ENCODE results near the gene TPP1. TPM values are rescaled to one million over a fixed set of nuclear protein-coding genes. Genes with fewer than 3 reads are reported as not detected.

Gene TPP1
- total and polyA plus RNA-seq, 8 donors: 60.3 to 264 (median 70.0) TPM

DNA sequence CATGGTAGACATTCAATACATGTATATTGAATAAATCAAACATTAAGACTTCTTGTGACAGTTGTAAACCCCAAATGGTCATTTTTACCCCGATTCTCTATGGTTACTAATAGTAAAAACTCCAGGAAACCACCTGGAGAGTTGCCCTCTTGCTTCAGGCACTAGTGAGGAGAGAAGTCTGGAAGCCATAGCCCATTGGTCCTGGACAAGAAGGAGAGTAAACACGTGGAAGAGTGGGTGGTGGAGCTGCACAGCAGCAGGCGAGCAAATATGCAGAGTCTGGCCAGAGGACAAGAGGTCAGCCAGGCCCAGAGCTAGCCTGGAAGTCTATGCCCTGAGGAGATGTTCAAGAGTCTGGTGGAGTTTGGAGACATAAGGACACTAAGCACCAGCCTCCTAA lies 18.6 kb upstream of the TPP1 start:
- TF ChIP-seq, protein P1, sequence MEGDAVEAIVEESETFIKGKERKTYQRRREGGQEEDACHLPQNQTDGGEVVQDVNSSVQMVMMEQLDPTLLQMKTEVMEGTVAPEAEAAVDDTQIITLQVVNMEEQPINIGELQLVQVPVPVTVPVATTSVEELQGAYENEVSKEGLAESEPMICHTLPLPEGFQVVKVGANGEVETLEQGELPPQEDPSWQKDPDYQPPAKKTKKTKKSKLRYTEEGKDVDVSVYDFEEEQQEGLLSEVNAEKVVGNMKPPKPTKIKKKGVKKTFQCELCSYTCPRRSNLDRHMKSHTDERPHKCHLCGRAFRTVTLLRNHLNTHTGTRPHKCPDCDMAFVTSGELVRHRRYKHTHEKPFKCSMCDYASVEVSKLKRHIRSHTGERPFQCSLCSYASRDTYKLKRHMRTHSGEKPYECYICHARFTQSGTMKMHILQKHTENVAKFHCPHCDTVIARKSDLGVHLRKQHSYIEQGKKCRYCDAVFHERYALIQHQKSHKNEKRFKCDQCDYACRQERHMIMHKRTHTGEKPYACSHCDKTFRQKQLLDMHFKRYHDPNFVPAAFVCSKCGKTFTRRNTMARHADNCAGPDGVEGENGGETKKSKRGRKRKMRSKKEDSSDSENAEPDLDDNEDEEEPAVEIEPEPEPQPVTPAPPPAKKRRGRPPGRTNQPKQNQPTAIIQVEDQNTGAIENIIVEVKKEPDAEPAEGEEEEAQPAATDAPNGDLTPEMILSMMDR (IDR thresholded peaks at IDR 0.05): no peak

DNA sequence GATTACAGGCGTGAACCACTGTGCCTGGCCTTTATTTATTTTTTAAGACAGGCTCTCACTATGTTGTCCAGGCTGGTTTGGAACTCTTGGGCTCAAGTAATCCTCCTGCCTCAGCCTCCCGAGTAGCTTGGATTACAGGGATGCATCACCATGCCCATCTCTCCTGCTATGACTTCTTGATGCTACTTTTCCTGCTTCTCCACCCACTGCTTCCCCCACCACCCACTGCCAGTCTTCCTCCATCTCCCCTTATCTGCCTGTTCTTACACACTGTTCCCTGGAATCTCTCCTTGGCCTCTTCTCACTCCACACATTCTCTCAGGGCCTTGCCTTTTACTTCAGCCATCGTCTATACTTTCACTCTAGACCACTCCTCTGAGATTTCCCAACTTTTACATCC lies 17.3 kb upstream of the TPP1 start:
- DNase-seq (no peak), ATAC-seq (no peak)
- intact Hi-C loops (cut with DNase I): no loop called here
- TF ChIP-seq, protein P1 (IDR thresholded peaks at IDR 0.05): no peak
- H3K4me3 ChIP-seq: no peak overlapping the region
- peak overlapping the region in 1 of 2 donors; percentile 85 for H3K27ac ChIP-seq
- H3K9me3 ChIP-seq: no peaks in the 10 kb centered on the region
- H3K36me3 ChIP-seq: peaks cover 0 to 12% of the 10 kb centered on the region in 2 donors
- H3K27me3 ChIP-seq: no peaks in the 10 kb centered on the region
- H3K4me1 ChIP-seq: peaks cover 19 to 57% of the 10 kb centered on the region in 2 donors

More for the DNA sequence above, 18.6 kb upstream of the TPP1 start:
- Histone ChIP-seq H3K27me3 (no peaks in the 10 kb centered on the region), H3K9me3 (no peaks in the 10 kb centered on the region), H3K4me3 (no peak overlapping the region), H3K36me3 (peaks cover 0 to 5% of the 10 kb centered on the region in 2 donors), H3K27ac (peak overlapping the region; percentile 19 to 33), H3K4me1 (peaks cover 19 to 57% of the 10 kb centered on the region in 2 donors)
- intact Hi-C loops (cut with DNase I): no loop called here
- ATAC-seq (peak; percentile 93), DNase-seq (peak in 1 of 4 donors; percentile 74)

- peaks cover 19 to 57% of the 10 kb centered on the region in 2 donors for H3K4me1 ChIP-seq
- ATAC-seq (peak; percentile 36), DNase-seq (peak in 1 of 4 donors; percentile 61)
- TF ChIP-seq, protein P1 (IDR thresholded peaks at IDR 0.05): no peak
- H3K27me3 ChIP-seq: no peaks in the 10 kb centered on the region
- intact Hi-C loops (cut with DNase I): no loop called here
- peaks cover 0 to 21% of the 10 kb centered on the region in 2 donors for H3K36me3 ChIP-seq
- H3K4me3 ChIP-seq: no peak overlapping the region
- peak overlapping the region; percentile 51 to 85 for H3K27ac ChIP-seq
- H3K9me3 ChIP-seq: no peaks in the 10 kb centered on the region
Observed at GRCh38 chr11:6635082-6635932, 16.1 kb upstream of the TPP1 start.

GRCh38 chr11:6634534-6634933 lies 15.3 kb upstream of the TPP1 start:
- H3K4me3 ChIP-seq: no peak overlapping the region
- DNase-seq (no peak), ATAC-seq (no peak)
- H3K9me3 ChIP-seq: no peaks in the 10 kb centered on the region
- H3K36me3 ChIP-seq: peaks cover 0 to 22% of the 10 kb centered on the region in 2 donors
- H3K27ac ChIP-seq: peak overlapping the region; percentile 51 to 85
- intact Hi-C loops (cut with DNase I): no loop called here
- H3K27me3 ChIP-seq: no peaks in the 10 kb centered on the region
- TF ChIP-seq, protein P1 (IDR thresholded peaks at IDR 0.05): no peak
- peaks cover 19 to 57% of the 10 kb centered on the region in 2 donors for H3K4me1 ChIP-seq

Data from left lung (tissue), 10 donors.